CD4-positive, alpha-beta T cell treated with Interleukin-15 for 4 hours (primary cell): ENCODE measurements around the gene TSPAN14.
"Not testable (repeated sequence)": the region's sequence is repeated elsewhere in the genome, so short reads cannot be mapped to it uniquely, and the experiment has no call there.

ENCODE experiments used
- DNase-seq: peaks from one replicate; pipeline ENCODE4 v3.0.0-alpha.2; 2020; ENCODE audit warnings: low spot score

Gene TSPAN14

GRCh38 chr10:80526218-80526617 lies 72.1 kb downstream of the TSPAN14 start:
- DNase-seq, result peak; percentile 30

DNA sequence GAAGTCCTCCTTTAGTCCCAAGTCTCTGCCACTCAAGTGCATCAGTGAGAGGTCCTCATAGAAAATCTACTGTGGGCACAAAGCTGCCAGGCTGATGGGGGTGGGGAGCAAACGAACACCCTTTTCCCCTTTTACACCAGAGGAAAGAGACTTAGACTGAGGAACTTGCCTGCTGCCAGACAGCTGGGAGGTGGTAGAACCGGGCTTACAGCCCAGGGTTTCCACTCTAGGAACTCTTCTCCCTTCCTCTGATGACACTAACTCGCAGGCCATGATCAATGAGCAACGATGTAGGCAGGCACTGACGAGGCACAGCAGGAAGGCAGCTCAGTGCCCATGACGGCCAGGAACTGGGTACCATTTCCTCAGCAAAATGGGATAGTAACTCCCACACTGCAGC lies 72.6 kb downstream of the TSPAN14 start:
- DNase-seq, result no peak

DNA sequence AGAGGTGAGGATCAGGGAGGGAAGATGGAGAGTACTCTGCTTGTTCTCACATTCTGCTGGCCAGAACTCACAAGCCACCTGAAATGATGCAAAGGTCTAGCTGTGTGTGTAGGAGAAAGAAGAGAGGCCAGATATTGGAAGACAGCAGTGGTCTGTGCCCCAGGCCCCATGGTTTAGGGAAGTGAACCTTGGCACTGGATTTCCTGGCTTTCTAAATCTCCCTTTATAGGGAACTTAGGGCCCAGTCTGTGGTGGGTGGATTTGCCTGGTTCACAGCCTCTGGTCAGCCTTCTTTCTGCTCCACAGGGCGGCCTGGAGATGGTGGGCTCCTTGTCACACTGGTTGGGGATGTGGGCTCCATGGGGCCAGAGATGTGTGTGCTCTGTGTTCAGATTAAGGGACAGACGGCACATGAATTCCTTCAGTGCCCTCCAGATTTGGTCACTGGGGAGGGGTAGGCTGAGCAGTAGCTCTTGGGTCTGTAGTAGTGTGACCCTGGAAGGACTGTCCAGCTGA lies 74.1 kb downstream of the TSPAN14 start:
- DNase-seq, result no peak

- no peak for DNase-seq
These were observed 74.8 kb downstream of the TSPAN14 start for GRCh38 chr10:80528901-80529300.

DNA sequence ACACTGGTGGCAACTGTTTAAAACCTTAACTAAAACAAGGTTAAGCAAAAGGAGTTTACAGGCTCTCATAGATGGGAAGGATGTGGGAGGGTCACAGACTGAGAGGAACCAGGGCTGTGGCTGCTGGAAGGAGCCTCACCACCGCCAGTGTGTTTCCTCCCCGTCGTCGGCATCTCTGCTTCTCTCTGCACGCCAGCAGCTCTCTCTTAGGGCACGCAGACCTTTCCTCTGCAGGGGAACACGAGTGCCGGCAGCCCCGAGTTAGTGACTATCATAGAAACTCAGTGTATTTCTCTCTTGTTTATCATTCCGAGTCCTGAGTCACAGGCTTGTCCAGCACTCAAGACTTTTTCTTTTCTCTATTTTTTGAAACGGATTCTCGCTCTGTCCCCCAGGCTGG lies 75.5 kb downstream of the TSPAN14 start:
- peak; percentile 35 for DNase-seq

DNA sequence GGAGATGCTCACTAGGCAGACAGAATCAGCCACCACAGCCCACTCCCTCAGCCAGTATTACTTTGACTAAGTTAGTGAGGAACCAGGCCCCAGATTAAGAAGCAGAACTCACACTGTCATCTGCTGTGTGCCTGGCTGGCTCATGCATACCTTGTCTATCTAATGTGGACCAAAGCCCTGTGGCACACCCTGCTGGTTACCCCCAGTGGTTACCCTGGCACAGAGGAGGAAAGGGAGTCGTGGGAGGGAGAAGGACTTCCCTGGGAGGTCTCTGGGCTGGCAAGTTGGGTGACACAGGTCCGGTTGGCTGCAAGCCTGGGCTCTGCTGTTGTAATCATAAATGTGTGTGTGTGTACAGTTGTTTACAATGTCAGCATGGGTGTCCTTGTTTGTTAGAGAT lies 76.1 kb downstream of the TSPAN14 start:
- DNase-seq, result peak; percentile 41

- DNase-seq, result no peak
These were observed 76.7 kb downstream of the TSPAN14 start for GRCh38 chr10:80530816-80531215.

DNA sequence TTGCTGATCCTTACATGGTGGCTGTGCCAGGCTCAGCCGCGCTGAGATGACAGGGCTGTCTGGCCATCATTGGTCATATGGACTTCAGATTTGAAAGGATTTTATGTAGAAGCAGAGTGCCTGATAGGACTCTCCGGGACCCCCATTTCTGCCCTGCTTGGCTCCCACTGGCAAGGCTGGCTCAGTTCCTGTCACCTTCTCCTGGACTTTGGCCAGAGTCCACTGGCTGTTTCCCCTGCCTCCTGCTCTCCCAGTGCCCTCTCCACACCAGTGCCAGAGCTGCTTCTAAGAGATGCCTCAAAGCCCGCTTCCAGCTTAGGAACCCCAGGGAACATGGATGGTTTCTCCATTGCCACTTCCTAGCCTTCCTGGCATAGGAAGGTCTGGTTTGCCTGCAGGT lies 78.5 kb downstream of the TSPAN14 start:
- DNase-seq, result no peak

- DNase-seq, result not testable (repeated sequence)
These were observed 79.9 kb downstream of the TSPAN14 start for GRCh38 chr10:80534059-80534458.

DNA sequence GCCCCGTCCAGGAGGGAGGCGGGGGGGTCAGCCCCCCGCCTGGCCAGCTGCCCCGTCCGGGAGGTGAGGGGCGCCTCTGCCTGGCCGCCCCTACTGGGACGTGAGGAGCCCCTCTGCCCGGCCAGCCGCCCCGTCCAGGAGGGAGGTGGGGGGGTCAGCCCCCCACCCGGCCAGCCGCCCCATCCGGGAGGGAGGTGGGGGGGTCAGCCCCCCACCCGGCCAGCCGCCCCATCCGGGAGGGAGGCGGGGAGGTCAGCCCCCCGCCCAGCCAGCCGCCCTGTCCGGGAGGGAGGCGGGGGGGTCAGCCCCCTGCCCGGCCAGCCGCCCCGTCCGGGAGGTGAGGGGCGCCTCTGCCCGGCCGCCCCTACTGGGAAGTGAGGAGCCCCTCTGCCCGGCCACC lies 80.5 kb downstream of the TSPAN14 start:
- DNase-seq, result not testable (repeated sequence)

DNA sequence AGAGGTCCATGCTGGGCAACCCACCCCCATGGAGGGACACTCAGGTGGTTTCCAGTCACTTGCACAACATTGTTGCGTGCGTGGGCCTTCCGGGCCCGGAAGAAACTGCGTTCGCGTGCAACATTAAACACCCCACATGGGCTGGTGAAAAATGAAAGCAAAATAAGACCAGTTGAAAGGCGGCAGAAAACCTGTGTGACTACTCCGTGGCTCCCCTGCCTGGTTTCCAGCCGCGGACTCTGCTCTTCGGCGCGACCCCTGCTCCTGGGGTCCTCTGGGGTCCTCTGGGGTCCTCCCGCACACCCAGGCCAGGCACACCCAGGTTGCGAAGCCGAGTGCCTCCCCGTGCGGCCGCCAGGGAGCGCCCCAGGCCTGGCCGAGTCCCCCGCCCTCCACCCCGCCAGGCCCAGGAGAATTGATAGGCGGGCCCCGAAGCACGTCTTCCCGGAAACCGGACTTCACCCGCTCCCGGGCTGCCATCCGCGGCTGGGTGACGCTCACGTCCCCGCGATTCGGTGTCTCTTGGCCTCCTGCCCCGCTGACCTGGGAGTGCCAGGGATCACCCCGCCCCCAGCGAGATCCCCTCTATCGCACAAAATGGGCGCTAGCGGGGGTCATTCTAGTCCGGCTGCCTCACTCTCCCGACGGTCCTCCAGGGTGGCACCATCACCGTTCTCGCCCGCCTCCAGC lies 81.7 kb downstream of the TSPAN14 start:
- peak; percentile 70 for DNase-seq

GRCh38 chr10:80536361-80536835 lies 82.3 kb downstream of the TSPAN14 start:
- DNase-seq, result no peak

DNA sequence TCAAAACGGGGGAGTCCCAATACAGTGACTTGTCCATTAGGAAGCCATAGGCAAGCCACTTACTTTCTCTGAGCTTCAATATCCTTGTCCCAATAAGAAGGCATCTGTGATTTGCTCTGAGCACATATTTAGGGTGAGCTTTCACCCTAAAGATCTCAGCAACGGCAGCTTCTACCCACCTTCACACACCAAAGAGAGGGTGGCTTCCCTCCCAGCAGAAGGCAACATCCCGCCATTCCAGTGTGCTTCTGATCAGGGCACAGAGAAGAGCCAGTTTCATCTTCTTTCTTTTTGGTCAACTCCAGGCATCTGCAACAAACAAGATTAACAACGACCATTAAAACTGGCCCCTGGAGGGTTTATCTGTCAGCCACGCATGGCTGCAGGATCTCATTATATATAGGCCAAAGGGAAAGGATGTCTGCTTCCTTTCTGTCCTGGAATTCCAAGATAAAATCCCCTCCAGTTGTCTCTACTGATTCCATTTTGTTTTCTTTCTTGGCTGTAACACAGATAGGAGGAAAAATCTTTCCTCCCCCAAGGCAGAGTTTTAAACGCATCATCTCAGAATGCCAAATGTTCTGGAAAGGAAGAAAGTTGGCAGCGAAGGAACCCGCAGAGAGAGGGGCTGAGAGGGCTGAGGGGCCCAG lies 83.1 kb downstream of the TSPAN14 start:
- DNase-seq, result no peak

DNA sequence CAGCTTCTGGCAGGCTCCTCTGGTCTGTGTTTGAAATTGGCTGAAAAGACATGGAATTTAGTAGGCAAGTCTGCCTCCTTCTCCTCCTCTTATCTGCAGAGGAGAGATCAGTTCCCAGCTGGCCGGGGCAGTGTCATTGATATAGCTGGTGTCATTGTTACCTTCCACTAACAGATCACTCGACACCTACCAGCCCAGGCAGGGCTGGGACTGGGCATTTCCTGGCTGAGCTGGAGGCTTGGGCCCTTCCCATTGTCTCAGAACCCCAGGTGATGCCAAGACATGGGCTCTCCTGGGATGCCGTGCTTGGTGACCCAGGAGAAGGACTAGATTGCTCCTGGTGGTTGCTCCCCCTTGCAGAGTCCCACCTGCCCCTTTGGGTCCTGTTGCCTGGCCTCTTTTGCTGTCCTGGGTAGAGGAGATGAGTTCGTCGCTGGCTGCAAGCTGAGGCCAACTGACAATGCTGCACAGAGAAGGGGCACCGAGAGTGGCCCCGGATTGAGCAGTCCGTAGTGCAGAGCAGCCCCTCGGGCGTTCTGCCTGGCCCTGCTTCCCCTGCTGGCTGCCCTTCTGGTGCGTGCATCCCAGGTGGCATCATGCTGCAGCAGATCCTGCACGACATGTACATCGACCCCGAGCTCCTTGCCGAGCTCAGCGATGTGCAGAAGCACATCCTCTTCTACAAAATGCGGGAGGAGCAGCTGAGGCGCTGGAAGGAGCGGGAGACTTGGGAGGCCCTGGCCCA lies 83.8 kb downstream of the TSPAN14 start, which contains the start of gene SH2D4B:
Gene SH2D4B, plus strand, starts transcription at position 167 of the 745 bp plus-strand sequence. Its CDS starts 430 bp downstream, at position 597.
- DNase-seq, result no peak

GRCh38 chr10:80538481-80539185 lies 84.5 kb downstream of the TSPAN14 start:
- DNase-seq, result no peak

DNA sequence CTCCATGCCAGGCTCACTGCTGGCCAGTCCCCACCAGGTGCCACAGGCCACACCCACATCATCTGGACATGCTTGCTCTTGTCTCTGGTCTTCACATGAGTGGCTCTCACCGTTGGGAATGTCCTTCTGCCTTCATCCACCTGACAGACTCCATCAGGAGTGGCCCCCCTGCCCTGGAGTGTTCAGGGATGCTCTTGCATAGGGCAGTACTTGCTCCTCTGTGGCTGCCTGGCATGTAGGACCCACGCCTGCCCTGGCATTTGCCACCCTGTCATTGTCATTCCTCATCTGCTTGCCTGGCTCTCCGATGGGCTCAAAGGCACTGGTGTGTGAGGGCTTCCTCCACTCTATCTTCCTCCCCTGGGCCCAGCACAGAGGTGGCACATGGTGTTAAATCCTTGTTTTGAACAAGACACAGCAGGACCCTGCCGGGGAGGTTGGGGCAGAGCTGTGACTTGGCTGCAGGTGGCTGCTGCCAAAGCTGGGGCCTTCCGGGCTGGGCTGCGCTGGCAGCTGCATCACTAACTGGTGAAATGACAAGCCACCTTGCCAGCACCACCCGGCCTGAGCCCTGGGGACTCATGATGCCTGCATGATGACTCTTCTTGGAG lies 85.4 kb downstream of the TSPAN14 start:
- no peak for DNase-seq

GRCh38 chr10:80540136-80540535 lies 86.0 kb downstream of the TSPAN14 start:
- DNase-seq, result no peak

DNA sequence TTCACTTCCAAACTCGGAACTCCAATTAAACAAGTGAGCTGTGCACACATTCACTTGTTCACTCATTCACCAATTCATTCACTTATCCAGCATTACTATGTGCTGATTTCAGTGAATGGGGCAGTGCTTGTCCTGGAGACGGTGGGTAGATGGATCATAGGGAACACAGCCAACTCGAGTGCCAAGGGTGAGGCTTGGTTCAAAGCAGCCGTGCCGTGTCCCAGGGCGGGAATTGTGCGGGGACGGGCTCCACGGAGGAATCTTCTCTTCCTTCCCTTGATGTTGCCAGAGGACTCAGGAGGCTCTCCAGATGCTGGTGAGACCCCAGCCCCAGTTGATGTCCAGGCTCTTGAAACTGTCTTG lies 86.5 kb downstream of the TSPAN14 start:
- DNase-seq, result no peak

- no peak for DNase-seq
These were observed 87.1 kb downstream of the TSPAN14 start for GRCh38 chr10:80540981-80541750.

DNA sequence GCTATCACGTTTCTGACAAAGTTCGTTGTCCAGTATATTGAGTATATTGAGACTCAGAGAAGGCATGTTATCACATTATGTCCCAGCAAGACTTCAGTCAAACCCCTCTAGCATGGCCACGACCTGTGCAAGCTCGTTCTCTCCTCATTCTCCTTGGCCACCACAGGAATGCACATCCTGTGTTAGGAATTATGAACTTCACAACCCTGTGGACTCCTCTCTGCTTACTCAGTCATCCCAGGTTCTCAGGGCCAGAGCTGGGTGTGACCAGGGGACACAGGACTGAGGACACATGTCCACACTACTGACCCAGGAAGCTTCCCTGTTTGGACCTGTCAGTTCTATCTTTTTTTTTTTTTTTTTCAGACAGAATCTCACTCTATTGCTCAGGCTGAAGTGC lies 87.9 kb downstream of the TSPAN14 start:
- no peak for DNase-seq
